Measurements from ENCODE around the gene MAMDC2.

The MAMDC2 gene, protein sequence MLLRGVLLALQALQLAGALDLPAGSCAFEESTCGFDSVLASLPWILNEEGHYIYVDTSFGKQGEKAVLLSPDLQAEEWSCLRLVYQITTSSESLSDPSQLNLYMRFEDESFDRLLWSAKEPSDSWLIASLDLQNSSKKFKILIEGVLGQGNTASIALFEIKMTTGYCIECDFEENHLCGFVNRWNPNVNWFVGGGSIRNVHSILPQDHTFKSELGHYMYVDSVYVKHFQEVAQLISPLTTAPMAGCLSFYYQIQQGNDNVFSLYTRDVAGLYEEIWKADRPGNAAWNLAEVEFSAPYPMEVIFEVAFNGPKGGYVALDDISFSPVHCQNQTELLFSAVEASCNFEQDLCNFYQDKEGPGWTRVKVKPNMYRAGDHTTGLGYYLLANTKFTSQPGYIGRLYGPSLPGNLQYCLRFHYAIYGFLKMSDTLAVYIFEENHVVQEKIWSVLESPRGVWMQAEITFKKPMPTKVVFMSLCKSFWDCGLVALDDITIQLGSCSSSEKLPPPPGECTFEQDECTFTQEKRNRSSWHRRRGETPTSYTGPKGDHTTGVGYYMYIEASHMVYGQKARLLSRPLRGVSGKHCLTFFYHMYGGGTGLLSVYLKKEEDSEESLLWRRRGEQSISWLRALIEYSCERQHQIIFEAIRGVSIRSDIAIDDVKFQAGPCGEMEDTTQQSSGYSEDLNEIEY

GRCh38 chr9:70043689-70044489 is at the start of gene MAMDC2:
TSS of gene MAMDC2 (plus strand) at chr9:70043848. CDS start at chr9:70044198, 350 bp downstream.
- no peak for DNase-seq

DNA sequence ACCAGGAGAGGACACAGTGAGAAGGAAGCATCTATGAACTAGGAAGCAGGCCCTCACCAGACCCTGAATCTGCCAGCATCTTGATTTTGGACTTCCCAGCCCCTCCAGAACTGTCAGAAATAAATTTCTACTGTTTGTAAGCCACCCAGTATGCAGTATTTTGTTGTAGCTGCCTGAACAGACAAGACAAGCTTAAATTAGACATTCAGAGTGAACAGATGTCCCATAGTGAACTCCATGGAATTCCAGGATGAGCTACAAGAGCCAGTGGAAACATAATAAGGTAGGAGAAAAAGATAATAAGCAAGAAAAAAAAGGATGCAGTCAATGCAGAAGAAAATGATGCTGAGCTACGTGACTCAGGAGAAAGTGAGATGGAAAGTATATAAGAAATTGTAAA is 47.8 kb upstream of the MAMDC2 start:
- DNase-seq, result no peak

GRCh38 chr9:69996967-69997366 is 46.7 kb upstream of the MAMDC2 start:
- no peak for DNase-seq

DNA sequence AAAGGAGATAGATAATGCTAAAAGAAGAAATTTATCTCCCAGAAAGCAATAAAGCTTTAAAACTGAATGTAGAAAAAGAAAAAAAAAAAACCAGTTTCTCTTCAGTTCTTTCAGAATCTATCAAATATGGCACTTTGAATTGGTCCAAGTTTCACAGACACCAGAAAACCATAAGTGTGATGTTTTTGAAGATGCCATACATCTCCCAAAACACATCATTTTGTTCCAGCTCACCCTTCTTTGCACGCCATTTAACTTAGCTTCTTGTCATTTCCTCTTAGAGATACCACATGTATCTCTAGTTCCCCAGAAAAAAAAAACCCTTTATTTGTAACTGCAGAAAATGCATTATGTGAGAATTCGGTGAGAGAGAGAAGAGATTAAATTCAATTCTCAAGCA is 46.1 kb upstream of the MAMDC2 start:
- DNase-seq, result no peak

DNA sequence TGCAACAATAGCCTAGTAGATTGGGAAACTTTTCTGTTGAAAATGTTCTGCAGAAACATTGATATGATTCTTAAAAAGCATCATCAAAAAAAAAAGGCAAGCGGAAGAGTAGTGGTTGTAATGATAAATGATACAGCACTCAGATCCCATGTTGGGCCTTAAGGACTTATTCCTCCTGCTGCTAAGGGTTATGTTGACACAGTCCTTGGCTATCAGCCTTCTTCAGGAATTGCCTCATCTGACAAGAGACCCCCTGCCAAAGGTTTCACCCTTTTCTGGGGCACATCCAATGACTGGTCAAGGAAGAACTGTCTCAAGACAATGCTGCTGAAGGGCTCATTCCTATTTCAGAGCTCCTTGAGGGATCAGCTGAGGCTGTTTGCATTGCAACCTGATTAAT is 44.3 kb upstream of the MAMDC2 start:
- DNase-seq, result no peak

DNA sequence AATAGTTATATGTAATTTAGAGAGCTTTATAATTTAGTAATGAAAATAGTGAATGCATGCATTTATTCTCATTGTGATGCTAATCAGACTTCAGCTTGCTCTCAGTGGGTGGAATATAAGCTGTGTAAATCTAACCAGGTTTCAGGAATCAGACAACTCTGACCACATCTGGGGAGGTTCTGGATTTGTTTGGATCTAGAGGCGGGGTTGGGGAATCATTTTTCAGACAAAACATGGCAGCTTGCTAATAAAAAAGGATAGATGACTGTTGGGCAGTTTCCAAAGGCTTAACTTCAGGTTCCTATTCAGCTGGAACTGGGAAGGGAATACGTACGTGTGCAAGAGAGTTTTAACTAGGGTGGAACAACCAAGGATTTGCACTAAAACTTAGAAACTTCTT is 43.2 kb upstream of the MAMDC2 start:
- DNase-seq, result peak; percentile 19

GRCh38 chr9:70003901-70004714 is 39.5 kb upstream of the MAMDC2 start:
- DNase-seq, result peak; percentile 48

- no peak for DNase-seq
Observed at GRCh38 chr9:70006306-70006705, 37.3 kb upstream of the MAMDC2 start.

DNA sequence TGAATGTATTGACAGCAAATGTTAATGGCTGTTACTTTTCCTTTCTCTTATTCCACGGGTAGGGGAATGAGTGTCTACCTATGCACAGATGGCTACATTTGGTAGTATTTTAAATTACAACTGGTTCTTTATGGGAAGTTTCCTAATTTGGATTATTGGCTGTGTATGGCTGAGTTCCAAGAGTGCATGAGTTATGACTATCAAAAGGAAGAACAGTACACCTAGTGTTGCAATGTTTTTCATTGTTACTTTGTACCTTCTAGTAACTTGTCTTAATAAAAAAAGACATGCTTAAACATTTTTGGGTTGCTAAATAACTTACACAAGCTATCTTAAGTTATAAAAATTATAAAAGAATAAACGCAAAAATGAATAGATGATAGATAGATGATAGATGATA is 35.8 kb upstream of the MAMDC2 start:
- no peak for DNase-seq

- DNase-seq, result no peak
Observed at GRCh38 chr9:70010015-70010414, 33.6 kb upstream of the MAMDC2 start.

GRCh38 chr9:70011366-70011765 is 32.3 kb upstream of the MAMDC2 start:
- no peak for DNase-seq

- DNase-seq, result no peak
Observed at GRCh38 chr9:70012569-70012968, 31.1 kb upstream of the MAMDC2 start.

GRCh38 chr9:70013598-70014196 is 30.0 kb upstream of the MAMDC2 start:
- peak; percentile 75 for DNase-seq

DNA sequence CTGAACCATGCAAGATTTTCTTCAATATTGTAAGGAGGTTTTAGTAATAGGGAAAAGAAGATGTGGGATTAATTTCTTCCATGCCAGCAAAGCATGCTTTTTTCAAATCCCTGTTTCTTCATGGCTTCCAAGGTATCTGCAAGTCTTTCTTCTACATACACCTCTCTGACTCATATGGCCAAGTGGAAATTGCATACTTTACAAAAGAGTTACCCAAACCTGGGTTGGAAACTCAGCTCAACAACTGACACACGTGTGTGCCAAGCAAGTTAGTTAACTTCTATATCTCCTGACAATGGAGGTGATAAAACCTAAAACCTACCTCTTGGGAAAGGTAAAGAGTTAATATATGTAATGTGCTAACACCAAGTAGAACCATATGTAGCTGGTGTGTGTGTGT is 28.5 kb upstream of the MAMDC2 start:
- no peak for DNase-seq

DNA sequence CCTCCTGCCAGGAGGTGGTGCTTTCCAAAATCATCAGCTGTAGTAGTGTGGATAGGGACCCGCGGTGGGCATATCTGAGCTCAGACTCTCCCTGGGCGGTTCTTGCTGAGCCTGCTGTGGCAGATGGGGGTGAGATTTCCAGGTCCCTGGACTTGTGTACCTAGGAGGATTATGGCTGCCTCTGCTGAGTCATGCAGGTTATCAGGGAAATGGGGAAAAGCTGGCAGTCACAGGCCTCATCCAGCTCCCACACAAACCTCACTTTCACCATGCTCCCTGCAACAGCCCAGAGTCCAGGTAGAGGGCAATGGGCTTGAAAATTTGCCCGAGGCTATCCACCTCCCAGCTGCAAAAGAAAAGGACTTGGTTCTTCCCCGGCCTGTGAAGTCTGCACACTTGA is 23.4 kb upstream of the MAMDC2 start:
- DNase-seq, result no peak

DNA sequence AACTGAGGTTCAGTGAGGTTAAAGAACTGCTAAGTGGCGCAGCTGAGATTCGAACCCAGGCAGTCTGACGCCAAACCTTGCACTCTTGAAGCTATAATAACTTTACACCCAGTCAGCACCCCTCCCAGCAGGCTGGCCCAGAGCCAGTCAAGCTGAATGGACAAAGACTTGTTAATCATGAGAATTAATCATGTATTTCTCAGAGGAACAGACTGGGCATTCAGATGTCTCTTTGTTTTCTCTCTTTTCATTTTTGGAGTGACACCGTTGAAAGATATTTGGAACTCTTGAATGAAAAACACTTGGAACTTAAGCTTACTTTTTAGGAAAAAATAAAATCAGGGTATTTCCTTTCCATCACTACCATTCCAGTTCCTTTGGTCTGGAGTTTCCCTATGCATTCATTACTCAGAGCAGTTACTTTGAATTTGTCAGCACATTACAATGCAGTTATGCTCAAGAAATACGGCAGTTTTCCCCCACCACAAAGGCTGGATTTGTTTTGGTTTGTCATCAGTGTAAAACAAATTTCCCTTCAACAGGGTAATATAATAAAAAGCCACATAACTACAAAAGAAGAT is 22.6 kb upstream of the MAMDC2 start:
- DNase-seq, result peak; percentile 89

DNA sequence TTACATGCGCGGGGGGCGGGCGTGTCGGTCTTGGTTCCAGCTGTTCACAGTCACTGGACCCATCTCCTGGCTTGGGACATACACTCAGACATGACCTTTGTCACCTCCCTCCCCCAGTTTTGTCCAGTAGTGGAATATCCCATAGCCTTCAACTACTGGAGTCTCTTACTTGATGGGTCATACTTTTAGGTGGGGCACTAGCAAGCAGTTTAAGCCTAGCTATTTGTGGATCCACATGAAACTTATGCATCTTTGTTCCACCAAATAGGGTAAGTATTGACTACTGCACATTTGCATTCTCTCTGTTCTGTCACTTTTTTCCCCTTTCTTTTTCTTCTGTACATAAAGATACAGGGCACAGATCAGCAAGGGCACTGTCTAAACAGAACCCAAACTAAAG is 15.4 kb upstream of the MAMDC2 start:
- DNase-seq, result no peak

DNA sequence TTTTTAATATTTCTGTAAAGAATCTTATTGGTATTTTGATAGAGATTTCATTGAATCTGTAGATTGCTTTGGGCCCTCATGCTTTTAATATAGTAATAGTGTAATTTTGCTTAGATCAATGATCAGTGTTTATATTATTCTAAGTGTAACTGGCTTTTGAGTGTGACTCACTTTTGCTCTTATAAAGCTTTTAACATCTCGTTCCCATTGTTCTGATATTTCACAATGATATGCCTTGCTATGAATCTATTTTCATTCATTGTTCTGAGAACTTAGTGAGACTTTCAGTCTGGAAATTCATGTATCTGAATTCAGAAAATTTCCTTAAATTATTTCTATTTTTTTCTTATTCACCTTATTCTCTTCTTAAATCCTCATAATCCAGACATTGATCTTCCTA is 13.5 kb upstream of the MAMDC2 start:
- no peak for DNase-seq

GRCh38 chr9:70031141-70031545 is 12.5 kb upstream of the MAMDC2 start:
- no peak for DNase-seq

DNA sequence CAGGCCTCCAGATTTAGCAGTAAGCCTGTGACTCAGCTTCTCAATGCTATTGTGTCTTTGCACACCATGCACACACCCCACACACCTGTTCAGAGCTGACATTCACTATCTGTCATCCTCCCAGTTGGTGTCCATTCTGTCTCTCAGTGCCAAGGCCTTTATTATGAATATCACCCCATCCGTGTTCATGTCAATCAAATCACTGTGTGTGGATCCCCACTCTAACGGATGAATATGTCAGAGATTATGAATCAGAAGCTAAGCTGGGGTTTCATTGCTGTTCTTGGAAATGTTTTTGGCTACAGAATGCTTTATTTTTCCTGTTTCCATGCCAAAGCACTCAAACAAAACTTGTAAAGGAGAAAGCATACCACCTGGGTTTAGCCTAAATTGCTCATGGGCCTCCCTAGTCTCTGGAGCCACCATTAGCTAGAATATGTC is 9.4 kb upstream of the MAMDC2 start:
- DNase-seq, result no peak

DNA sequence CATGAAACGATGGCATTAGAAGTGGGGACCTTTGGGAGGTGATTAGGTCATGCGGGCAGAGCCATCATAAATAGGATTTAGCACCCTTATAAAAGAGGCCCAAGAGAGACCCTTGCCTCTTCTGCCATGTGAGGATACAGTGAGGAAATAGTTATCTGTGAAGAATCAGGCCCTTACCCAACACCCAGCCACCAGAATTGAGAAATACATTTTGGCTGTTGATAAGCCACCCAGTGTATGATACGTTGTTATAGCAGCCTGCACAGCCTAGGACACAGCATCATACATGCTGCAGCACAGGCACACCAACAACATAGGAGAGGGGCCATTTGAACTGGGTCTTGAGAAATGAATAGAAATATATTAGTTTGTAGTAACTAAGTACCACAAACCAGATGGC is 8.0 kb upstream of the MAMDC2 start:
- DNase-seq, result no peak

DNA sequence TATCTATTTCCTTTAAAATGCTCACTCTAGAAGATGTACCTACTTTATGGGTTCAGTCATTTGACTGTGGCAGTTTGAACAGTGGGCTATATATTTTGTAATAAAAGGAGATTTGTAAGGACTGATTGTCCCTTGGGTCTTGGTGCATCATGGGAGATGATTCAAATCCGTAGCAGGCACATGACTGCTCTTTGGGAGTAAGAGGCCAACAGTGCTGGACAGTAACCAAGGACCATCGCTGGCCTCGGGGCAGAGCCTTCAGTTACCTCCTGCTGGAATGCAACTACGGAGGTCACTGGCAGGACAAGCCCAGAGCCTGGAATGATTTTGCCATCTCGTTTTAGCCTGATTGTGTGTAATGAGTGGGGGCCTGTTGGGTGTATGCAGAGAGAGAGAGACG is 7.0 kb upstream of the MAMDC2 start:
- DNase-seq, result no peak
